ENCODE measurements around the gene DGKD.

DNA sequence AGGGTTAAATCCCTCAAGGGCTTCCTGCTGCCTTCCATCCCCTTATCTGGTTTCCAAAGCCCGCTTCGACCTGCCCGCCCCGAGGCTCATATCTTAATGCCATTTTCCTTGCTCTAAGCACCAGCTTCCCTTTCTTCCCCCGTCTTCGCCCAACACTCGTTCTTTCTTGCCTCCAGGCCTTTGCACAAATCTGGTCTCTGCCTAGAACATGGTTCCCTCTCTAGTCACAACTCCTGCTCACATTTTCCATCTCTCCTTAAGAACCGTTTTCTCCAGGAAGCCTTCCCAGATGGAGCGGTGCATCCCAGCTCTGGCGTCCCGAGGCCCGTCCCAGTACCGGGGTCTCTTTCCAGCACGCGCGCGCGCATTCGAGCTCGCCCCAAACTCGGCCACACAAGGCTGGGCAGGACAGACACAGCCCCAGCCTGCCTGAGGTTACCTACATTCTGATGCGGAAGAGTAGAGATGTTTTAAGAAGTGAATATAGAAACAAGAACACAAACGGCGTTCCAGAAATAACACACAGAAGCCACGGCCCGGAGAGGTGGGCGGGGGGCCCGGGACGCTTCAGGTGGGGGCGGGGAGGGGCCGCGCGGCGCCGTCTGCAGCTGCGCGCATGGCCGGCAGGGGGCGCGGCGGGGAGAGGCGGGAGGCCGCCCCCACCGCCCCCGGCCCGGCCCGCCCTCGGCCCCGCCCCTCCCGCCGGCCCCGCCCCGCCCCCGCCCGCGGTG lies at the start of gene DGKD:
- TF ChIP-seq, protein P1, sequence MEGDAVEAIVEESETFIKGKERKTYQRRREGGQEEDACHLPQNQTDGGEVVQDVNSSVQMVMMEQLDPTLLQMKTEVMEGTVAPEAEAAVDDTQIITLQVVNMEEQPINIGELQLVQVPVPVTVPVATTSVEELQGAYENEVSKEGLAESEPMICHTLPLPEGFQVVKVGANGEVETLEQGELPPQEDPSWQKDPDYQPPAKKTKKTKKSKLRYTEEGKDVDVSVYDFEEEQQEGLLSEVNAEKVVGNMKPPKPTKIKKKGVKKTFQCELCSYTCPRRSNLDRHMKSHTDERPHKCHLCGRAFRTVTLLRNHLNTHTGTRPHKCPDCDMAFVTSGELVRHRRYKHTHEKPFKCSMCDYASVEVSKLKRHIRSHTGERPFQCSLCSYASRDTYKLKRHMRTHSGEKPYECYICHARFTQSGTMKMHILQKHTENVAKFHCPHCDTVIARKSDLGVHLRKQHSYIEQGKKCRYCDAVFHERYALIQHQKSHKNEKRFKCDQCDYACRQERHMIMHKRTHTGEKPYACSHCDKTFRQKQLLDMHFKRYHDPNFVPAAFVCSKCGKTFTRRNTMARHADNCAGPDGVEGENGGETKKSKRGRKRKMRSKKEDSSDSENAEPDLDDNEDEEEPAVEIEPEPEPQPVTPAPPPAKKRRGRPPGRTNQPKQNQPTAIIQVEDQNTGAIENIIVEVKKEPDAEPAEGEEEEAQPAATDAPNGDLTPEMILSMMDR (IDR thresholded peaks at IDR 0.05) = peak in 4 of 6 experiments; percentile 11 to 25 (median 19)
- no peak for TF ChIP-seq POLR2A (IDR thresholded peaks at IDR 0.05)
